ENCODE results near the gene MTG2. TPM values are rescaled to one million over a fixed set of nuclear protein-coding genes. Genes with fewer than 3 reads are reported as not detected.

The MTG2 gene
- total RNA-seq, 3 donors from 2014 or later = 28.8 to 34.9 (median 32.6) TPM

DNA sequence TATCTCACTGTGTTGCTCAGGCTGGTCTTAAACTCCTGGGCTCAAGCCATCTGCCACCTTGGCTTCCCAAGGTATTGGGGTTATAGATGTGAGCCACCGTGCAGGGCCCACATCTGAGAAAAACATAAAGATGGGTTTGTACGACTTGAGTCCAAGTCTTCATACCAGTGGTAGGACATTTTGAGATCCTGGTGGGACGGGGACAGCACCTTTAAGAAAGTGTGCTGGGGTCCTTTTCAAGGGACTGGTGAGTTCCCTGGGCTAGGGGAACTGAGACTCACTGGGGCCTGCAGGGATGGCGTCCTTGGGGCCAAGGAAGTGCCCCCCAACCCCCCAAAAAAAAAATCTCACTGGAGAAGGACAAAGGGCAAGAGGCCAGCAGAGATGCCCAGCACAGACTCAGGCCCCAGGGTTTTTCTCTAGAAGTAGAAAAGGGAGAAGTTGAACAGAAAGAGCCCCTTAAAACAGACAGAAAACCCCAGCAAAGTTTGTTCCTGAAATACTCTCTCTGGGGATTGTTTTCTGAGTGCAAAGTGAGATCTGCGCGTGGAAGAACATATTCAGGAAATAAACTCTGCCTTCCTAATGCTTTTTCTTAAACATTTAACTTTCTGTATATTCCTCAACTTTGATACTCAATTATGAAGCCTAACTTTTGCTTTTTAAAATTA lies 66.2 kb downstream of the MTG2 start:
- DNase-seq (no peak), ATAC-seq (no peak)
- Histone ChIP-seq H3K9me3 (no peaks in the 10 kb centered on the region), H3K4me3 (no peak overlapping the region), H3K4me1 (ENCODE audit: low read depth) (peaks cover 3% of the 10 kb centered on the region), H3K36me3 (ENCODE audit: low read depth) (no peaks in the 10 kb centered on the region)
- TF ChIP-seq, protein P1, sequence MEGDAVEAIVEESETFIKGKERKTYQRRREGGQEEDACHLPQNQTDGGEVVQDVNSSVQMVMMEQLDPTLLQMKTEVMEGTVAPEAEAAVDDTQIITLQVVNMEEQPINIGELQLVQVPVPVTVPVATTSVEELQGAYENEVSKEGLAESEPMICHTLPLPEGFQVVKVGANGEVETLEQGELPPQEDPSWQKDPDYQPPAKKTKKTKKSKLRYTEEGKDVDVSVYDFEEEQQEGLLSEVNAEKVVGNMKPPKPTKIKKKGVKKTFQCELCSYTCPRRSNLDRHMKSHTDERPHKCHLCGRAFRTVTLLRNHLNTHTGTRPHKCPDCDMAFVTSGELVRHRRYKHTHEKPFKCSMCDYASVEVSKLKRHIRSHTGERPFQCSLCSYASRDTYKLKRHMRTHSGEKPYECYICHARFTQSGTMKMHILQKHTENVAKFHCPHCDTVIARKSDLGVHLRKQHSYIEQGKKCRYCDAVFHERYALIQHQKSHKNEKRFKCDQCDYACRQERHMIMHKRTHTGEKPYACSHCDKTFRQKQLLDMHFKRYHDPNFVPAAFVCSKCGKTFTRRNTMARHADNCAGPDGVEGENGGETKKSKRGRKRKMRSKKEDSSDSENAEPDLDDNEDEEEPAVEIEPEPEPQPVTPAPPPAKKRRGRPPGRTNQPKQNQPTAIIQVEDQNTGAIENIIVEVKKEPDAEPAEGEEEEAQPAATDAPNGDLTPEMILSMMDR (IDR thresholded peaks at IDR 0.05) = no peak
- intact Hi-C loops (cut with DNase I, micrococcal nuclease) = no loop called here

DNA sequence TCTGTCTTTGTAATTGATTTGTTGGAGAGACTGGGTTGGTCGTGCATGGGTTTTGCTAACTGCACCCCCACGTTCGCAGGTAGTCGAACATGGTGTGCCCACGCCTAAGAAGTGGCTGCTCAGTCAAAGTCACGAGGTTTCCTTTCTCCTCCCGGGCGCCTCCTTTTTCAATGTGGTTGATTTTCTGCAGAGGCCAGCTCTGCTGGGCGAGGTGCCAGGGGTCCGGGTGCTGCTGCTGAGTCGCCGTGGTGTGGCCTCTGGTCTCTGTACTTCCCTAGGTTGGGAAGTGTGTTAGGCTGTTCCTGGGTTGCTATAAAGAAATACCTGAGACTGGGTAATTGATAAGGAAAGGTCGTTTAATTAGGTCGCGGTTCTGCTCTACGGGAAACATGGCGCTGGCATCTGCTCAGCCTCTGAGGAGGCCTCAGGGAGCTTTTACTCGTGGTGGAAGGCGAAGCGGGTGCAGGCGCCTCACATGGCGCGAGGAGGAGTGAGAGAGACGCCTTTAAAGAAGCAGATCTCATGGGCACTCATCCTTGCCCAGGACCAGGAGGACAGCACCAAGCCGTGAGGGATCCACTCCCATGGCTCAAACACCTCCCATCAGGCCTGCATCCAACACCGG lies 69.6 kb downstream of the MTG2 start:
- TF ChIP-seq, protein P1 (IDR thresholded peaks at IDR 0.05) = no peak
- Histone ChIP-seq H3K4me1 (ENCODE audit: low read depth) (peaks cover 3% of the 10 kb centered on the region), H3K36me3 (ENCODE audit: low read depth) (no peaks in the 10 kb centered on the region), H3K9me3 (no peaks in the 10 kb centered on the region), H3K4me3 (no peak overlapping the region)
- DNase-seq (no peak), ATAC-seq (no peak)
- intact Hi-C loops (cut with DNase I, micrococcal nuclease) = no loop called here

Other genes with a start within 250 kb of the MTG2 start
- gene TAF4, start 117.1 kb upstream of the MTG2 start, total RNA-seq = 10 to 100 TPM; 23.8 to 28.3 (median 27.5) TPM
- gene LSM14B, start 60.6 kb upstream of the MTG2 start, total RNA-seq = 10 to 100 TPM; 33.5 to 49.1 (median 36.1) TPM
- 100 to 1,000 TPM; 129 to 197 (median 194) TPM for gene PSMA7, start 39.6 kb upstream of the MTG2 start, total RNA-seq
- 10 to 100 TPM; 13.2 to 16.0 (median 14.4) TPM for gene SS18L1, start 39.3 kb upstream of the MTG2 start, total RNA-seq
- gene HRH3, start 37.2 kb downstream of the MTG2 start, total RNA-seq = under 1 TPM in 1 of 3 donors, not detected in 2; 0.09 TPM
- 100 to 1,000 TPM in 1 of 3 donors, 10 to 100 TPM in 2; 87.0 to 111 (median 91.6) TPM for gene OSBPL2, start 55.5 kb downstream of the MTG2 start, total RNA-seq
- 10 to 100 TPM; 54.4 to 85.8 (median 77.6) TPM for gene ADRM1, start 120.0 kb downstream of the MTG2 start, total RNA-seq
- gene LAMA5, start 184.3 kb downstream of the MTG2 start, total RNA-seq = 100 to 1,000 TPM in 1 of 3 donors, 10 to 100 TPM in 2; 21.8 to 335 (median 40.7) TPM
- 1,000 to 10,000 TPM; 1,171 to 1,284 (median 1,191) TPM for gene RPS21, start 204.1 kb downstream of the MTG2 start, total RNA-seq
- 1 to 10 TPM; 5.4 to 9.3 (median 6.6) TPM for gene CABLES2, start 224.3 kb downstream of the MTG2 start, total RNA-seq
- 1 to 10 TPM; 2.3 to 7.0 (median 5.1) TPM for gene RBBP8NL, start 244.5 kb downstream of the MTG2 start, total RNA-seq

Measured in mucosa of descending colon (tissue), 3 donors.